Esophagus squamous epithelium (tissue), 5 donors: ENCODE results near the gene EGFR. TPM values are rescaled to one million over a fixed set of nuclear protein-coding genes. Genes with fewer than 3 reads are reported as not detected.

ENCODE experiments used
- DNase-seq: peaks from one replicate; lab custom pipeline; 2025; lab: John Stamatoyannopoulos, UW
- H3K27ac ChIP-seq, 4 donors: fragments of 200-600 bp; sonication (generic); one replicate each; pipeline ENCODE4 v1.5.1; 2016 to 2019; ENCODE audit warnings: mild to moderate bottlenecking in 1 of 4
- H3K27me3 ChIP-seq, 4 donors: fragments of 200-600 bp; sonication (generic); 1 replicate in 3 of 4; 2 replicates in 1 of 4; pipeline versions ENCODE4 v1.5.1 to v1.6.0; 2017 to 2021; ENCODE audit warnings: antibody characterized with exemption in 1 of 4
- H3K36me3 ChIP-seq, 3 donors: fragments of 200-600 bp; sonication (generic); one replicate each; pipeline ENCODE4 v1.5.1; 2016 to 2019
- H3K4me1 ChIP-seq, 3 donors: fragments of 200-600 bp; sonication (generic); one replicate each; pipeline ENCODE4 v1.5.1; 2017 to 2019
- H3K4me3 ChIP-seq, 4 donors: fragments of 200-600 bp; sonication (generic); 1 replicate in 3 of 4; 2 replicates in 1 of 4; pipeline ENCODE4 v1.5.1; 2016 to 2019; ENCODE audit warnings: mild to moderate bottlenecking in 2 of 4, moderate library complexity in 1 of 4
- H3K9me3 ChIP-seq, 3 donors: fragments of 200-600 bp; sonication (generic); one replicate each; pipeline ENCODE4 v1.5.1; 2016 to 2019
- CTCF ChIP-seq, 6 experiments: fragments of 450-650 bp in 4 of 6; fragments of 200-600 bp in 2 of 6; sonication (generic) in 2 of 6; IDR thresholded peaks; one replicate each; pipeline ENCODE4 v1.5.1; 2016 to 2019; ENCODE audit warnings: antibody characterized with exemption in 6 of 6, mild to moderate bottlenecking in 4 of 6, moderate library complexity in 4 of 6
- POLR2A ChIP-seq, 4 donors: fragments of 450-650 bp; IDR thresholded peaks; one replicate each; pipeline ENCODE4 v1.6.1; 2017; ENCODE audit warnings: antibody characterized with exemption in 4 of 4, mild to moderate bottlenecking in 4 of 4, moderate library complexity in 3 of 4
- WGBS, 2 donors: methylation state at CpG; one replicate each; pipeline ENCODE4 v1.1.5; 2018; 5-methylcytosine and 5-hydroxymethylcytosine counted together
- intact Hi-C: fragments of 100-400 bp; cut with DNase I; formaldehyde crosslinking; loops from one replicate; pipeline ENCODE4 v1.15.0; 2022
- total RNA-seq, 4 donors: library from RNA; depleted of rRNA; stranded (reverse); fragments of >200 nt; gene quantifications; one replicate each; pipeline ENCODE4 v1.1.0, GENCODE V29; 2016
- donor health status: DM: yes; HTN: yes; CAD: no.

EGFR gene
- total RNA-seq, 4 donors from 2014 or later = 66.1 to 108 (median 72.3) TPM

- H3K36me3 ChIP-seq = peaks cover 0 to 1% (median 0%) of the 10 kb centered on the region in 3 donors
- intact Hi-C loops = no loop called here
- H3K27me3 ChIP-seq = no peaks in the 10 kb centered on the region
- WGBS, 2 donors = 29 to 32% methylated on average over 4 to 7 of the region's 7 CpGs
- no peak for DNase-seq
- peaks cover 15 to 63% (median 35%) of the 10 kb centered on the region in 3 donors for H3K4me1 ChIP-seq
- TF ChIP-seq POLR2A (IDR thresholded peaks at IDR 0.05) (no peak), CTCF (IDR thresholded peaks at IDR 0.05) (no peak)
- peak overlapping the region; percentile 68 to 87 (median 78) for H3K27ac ChIP-seq
- no peak overlapping the region for H3K4me3 ChIP-seq
- no peaks in the 10 kb centered on the region for H3K9me3 ChIP-seq
Measured at GRCh38 chr7:55120501-55121198, 101.8 kb downstream of the EGFR start.

GRCh38 chr7:55121249-55121648 is 102.4 kb downstream of the EGFR start:
- Histone ChIP-seq H3K9me3 (no peaks in the 10 kb centered on the region), H3K4me1 (peaks cover 21 to 69% (median 38%) of the 10 kb centered on the region in 3 donors), H3K36me3 (peaks cover 0 to 3% (median 0%) of the 10 kb centered on the region in 3 donors), H3K27ac (peak overlapping the region; percentile 68 to 87 (median 78)), H3K27me3 (no peaks in the 10 kb centered on the region), H3K4me3 (no peak overlapping the region)
- intact Hi-C loops = no loop called here
- WGBS, 2 donors = 48 to 49% methylated on average over 5 of the region's 5 CpGs
- DNase-seq = no peak
- TF ChIP-seq CTCF (IDR thresholded peaks at IDR 0.05) (no peak), POLR2A (IDR thresholded peaks at IDR 0.05) (no peak)

GRCh38 chr7:55122263-55122662 is 103.4 kb downstream of the EGFR start:
- no peak overlapping the region for H3K4me3 ChIP-seq
- TF ChIP-seq POLR2A (IDR thresholded peaks at IDR 0.05) (no peak), CTCF (IDR thresholded peaks at IDR 0.05) (no peak)
- H3K27ac ChIP-seq = peak overlapping the region; percentile 28 to 87 (median 78)
- intact Hi-C loops = no loop called here
- WGBS, 2 donors = 73 to 93% methylated on average over 7 of the region's 7 CpGs
- DNase-seq = no peak
- H3K9me3 ChIP-seq = no peaks in the 10 kb centered on the region
- H3K4me1 ChIP-seq = peaks cover 24 to 77% (median 42%) of the 10 kb centered on the region in 3 donors
- H3K36me3 ChIP-seq = peaks cover 0 to 3% (median 0%) of the 10 kb centered on the region in 3 donors
- no peaks in the 10 kb centered on the region for H3K27me3 ChIP-seq

- 74 to 77% methylated on average over 10 to 11 of the region's 12 CpGs for WGBS, 2 donors
- Histone ChIP-seq H3K9me3 (no peaks in the 10 kb centered on the region), H3K4me1 (peaks cover 32 to 90% (median 60%) of the 10 kb centered on the region in 3 donors), H3K36me3 (peaks cover 0 to 3% (median 0%) of the 10 kb centered on the region in 3 donors), H3K27me3 (no peaks in the 10 kb centered on the region), H3K27ac (peak overlapping the region; percentile 3 to 70 (median 58)), H3K4me3 (no peak overlapping the region)
- no peak for TF ChIP-seq CTCF (IDR thresholded peaks at IDR 0.05)
- intact Hi-C loops = no loop called here
- no peak for DNase-seq
Measured at GRCh38 chr7:55124989-55125875, 106.4 kb downstream of the EGFR start.
